PFSK-1 (cell line): ENCODE measurements around the gene SMIM7.

ENCODE experiments used
- POLR2AphosphoS5 ChIP-seq: IDR thresholded peaks from 2 replicates; pipeline ENCODE4 v1.6.1; 2012; ENCODE audit warnings: low read depth, mild to moderate bottlenecking, control low read depth, low read length, moderate library complexity
- REST ChIP-seq, 2 experiments: IDR thresholded peaks; 2 replicates each; pipeline versions ENCODE4 v1.6.1 to v1.8.0; 2011 to 2012; ENCODE audit warnings: low read depth in 2 of 2, low read length in 2 of 2, control low read depth in 1 of 2, inconsistent platforms in 1 of 2, mild to moderate bottlenecking in 1 of 2, moderate library complexity in 1 of 2; ENCODE audit not compliant: insufficient read depth in 1 of 2
- SIN3A ChIP-seq: IDR thresholded peaks from 2 replicates; pipeline ENCODE4 v1.6.1; 2012; ENCODE audit warnings: mild to moderate bottlenecking, low read length, moderate library complexity, borderline replicate concordance; ENCODE audit not compliant: insufficient read depth

- TF ChIP-seq SIN3A, result no peak
- no peak for TF ChIP-seq POLR2AphosphoS5
- TF ChIP-seq REST (IDR thresholded peaks at IDR 0.05; ENCODE audit: insufficient read depth in 1 of 2, low read depth in 2 of 2, low read length in 2 of 2), result no peak
These were observed 16.3 kb upstream of the SMIM7 start for GRCh38 chr19:16676101-16676798.
